Measurements from ENCODE around the gene UBE2G1. TPM values are rescaled to one million over a fixed set of nuclear protein-coding genes. Genes with fewer than 3 reads are reported as not detected.

The UBE2G1 gene
- total and polyA plus RNA-seq, 2 of the 13 experiments (the other 11 are each of a cell fraction or from before 2014, with no cell fraction given) = 27.9 to 42.6 TPM

GRCh38 chr17:4310354-4311060 is 56.0 kb downstream of the UBE2G1 start (continued):
- TF ChIP-seq ZNF407 (CRISPR knock-in tag; IDR thresholded peaks at IDR 0.05; ENCODE audit: not compliant biosample characterization) (no peak), JUN (CRISPR knock-in tag; IDR thresholded peaks at IDR 0.05) (peak; percentile 50; the same call in 1 of the 2 replicates)

GRCh38 chr17:4309897-4310296 is 56.6 kb downstream of the UBE2G1 start:
- Histone ChIP-seq H3K4me1 (ENCODE audit: insufficient read depth, low read length) (peaks cover 64% of the 10 kb centered on the region), H3K9ac (ENCODE audit: insufficient read depth, low read depth, low read length) (0 out of 2 replicates have a peak overlapping the region, but pooled peaks have one; percentile 14), H3K79me2 (ENCODE audit: insufficient read depth, low read length) (peaks cover 64% of the 10 kb centered on the region), H3K4me2 (ENCODE audit: low read depth, low read length) (peak overlapping the region; percentile 70), H3K27me3 (ENCODE audit: control insufficient read depth in 1 of 2, insufficient read depth in 2 of 2, low read length in 2 of 2) (no peaks in the 10 kb centered on the region), H4K20me1 (ENCODE audit: insufficient read depth, low read length) (peaks cover 20% of the 10 kb centered on the region; the same call in 1 of the 2 replicates), H3K36me3 (replicated peaks in 1 of 2; ENCODE audit: control insufficient read depth in 1 of 2, insufficient read depth in 2 of 2, low read length in 2 of 2) (peaks cover 0 to 11% of the 10 kb centered on the region in 2 experiments; a peak in 2 of 5 replicates), H3K9me3 (ENCODE audit: low read length) (no peaks in the 10 kb centered on the region), H3K27ac (ENCODE audit: extremely low read length, insufficient read depth, low read length) (peak overlapping the region; percentile 65), H2AFZ (ENCODE audit: low read length) (no peak overlapping the region), H3K4me3 (replicated peaks in 1 of 3; ENCODE audit: insufficient read depth in 1 of 3, low read depth in 2 of 3, low read length in 3 of 3) (peak overlapping the region in 1 of 3 experiments; percentile 30; a peak in 1 of 6 replicates)
- in situ Hi-C loops (cut with HindIII; ENCODE audit: extremely low pct_ligation_motif_present, low pct_unique_long_range_greater_than_20kb) (no loop called here), intact Hi-C loops (cut with micrococcal nuclease; ENCODE audit: unreplicated experiment) (loop anchor here (5.0 kb wide), 1 partner anchor 57 kb away; the partner anchor contains the start of gene UBE2G1)
- POLR2A ChIA-PET = no interaction called here
- TSS peak; percentile 25 for BruUV-seq (replicated peaks)
- CTCF ChIA-PET (ENCODE audit: low intra/inter-chr PET ratio, low total read pairs) = no interaction called here
- FAIRE-seq (no peak), ATAC-seq (no peak), DNase-seq (ENCODE audit: low spot score) (no peak)
- 9% methylated on average over 1 of the region's 1 CpG for WGBS (ENCODE audit: low lambda C conversion rate)
- no peak for TF ChIP-seq HINFP (CRISPR knock-in tag; IDR thresholded peaks at IDR 0.05; ENCODE audit: low read depth)
- TF ChIP-seq CCDC6 (CRISPR knock-in tag; IDR thresholded peaks at IDR 0.05) = no peak
- TF ChIP-seq MIER2 (CRISPR knock-in tag; IDR thresholded peaks at IDR 0.05) = no peak
- TF ChIP-seq PHF21A (CRISPR knock-in tag; IDR thresholded peaks at IDR 0.05) = peak; percentile 8; the same call in 1 of the 2 replicates
- TF ChIP-seq DMAP1 (CRISPR knock-in tag; IDR thresholded peaks at IDR 0.05) = 0 out of 2 replicates have a peak, but pooled peaks have one; percentile 3

Measured in HepG2 (cell line).